Transverse colon (tissue), 4 donors: ENCODE data around the gene NHLH2.

ENCODE experiments used
- CTCF ChIP-seq, 5 experiments: fragments of 200-600 bp in 3 of 5; fragments of 450-650 bp in 2 of 5; sonication (generic) in 3 of 5; IDR thresholded peaks; 1 replicate in 2 of 5; 2 replicates in 3 of 5; pipeline ENCODE4 v1.5.1; 2016 to 2017; ENCODE audit warnings: antibody characterized with exemption in 5 of 5, inconsistent platforms in 3 of 5, mild to moderate bottlenecking in 2 of 5, moderate library complexity in 1 of 5
- POLR2A ChIP-seq: fragments of 450-650 bp; IDR thresholded peaks from one replicate; pipeline ENCODE4 v1.6.1; 2016; ENCODE audit warnings: antibody characterized with exemption, mild to moderate bottlenecking, moderate library complexity
- POLR2AphosphoS5 ChIP-seq, 3 donors: sonication (generic); formaldehyde crosslinking; IDR thresholded peaks; one replicate each; pipeline ENCODE4 v1.6.1; 2016; ENCODE audit warnings: antibody characterized with exemption in 3 of 3

GRCh38 chr1:115828101-115829022 is 12.6 kb downstream of the NHLH2 start:
- no peak for TF ChIP-seq CTCF (IDR thresholded peaks at IDR 0.05)
- no peak for TF ChIP-seq POLR2A
- TF ChIP-seq POLR2AphosphoS5 (IDR thresholded peaks at IDR 0.05) = no peak
